GM12892 (cell line): ENCODE results near the gene FOXQ1.

Experiments used
- POLR2A ChIP-seq: IDR thresholded peaks from 2 replicates; pipeline ENCODE4 v1.6.1; 2011; ENCODE audit warnings: low read depth, low read length, control low read depth
- POLR2AphosphoS5 ChIP-seq: IDR thresholded peaks from 2 replicates; pipeline ENCODE4 v1.6.1; 2011; ENCODE audit warnings: low read depth, low read length, control low read depth

- TF ChIP-seq POLR2A (no peak), POLR2AphosphoS5 (no peak)
Measured at GRCh38 chr6:1290805-1291204, 21.1 kb upstream of the FOXQ1 start.
